Posterior vena cava (tissue), 2 donors: Measurements from ENCODE around the gene ELFN2. TPM values are rescaled to one million over a fixed set of nuclear protein-coding genes. Genes with fewer than 3 reads are reported as not detected.

Experiments used
- DNase-seq: peaks from one replicate; pipeline ENCODE4 v3.0.0-alpha.2; 2020; ENCODE audit warnings: low spot score
- intact Hi-C, 2 donors: fragments of 100-400 bp; cut with DNase I; formaldehyde crosslinking; loops; one replicate each; pipeline versions ENCODE4 v1.14.1 to v1.14.2; 2022 to 2023
- total RNA-seq, 2 donors: library from RNA; stranded (reverse); fragmentation: NEBNext Ultra II Directional; extraction: Animal tissue kit (Norgen Biotek cat#: 25700); gene quantifications; one replicate each; pipeline ENCODE4 v1.2.1, GENCODE V29; 2021
- donor health status: DM: yes; HTN: yes; CAD: no.
- donor health status: DM: yes; HTN: yes; CAD: no.

ELFN2 gene
- total RNA-seq, 2 donors from 2014 or later = 0.05 to 0.10 TPM

GRCh38 chr22:37457093-37457893 is 30.0 kb upstream of the ELFN2 start:
- intact Hi-C loops = no loop called here
- peak; percentile 88 for DNase-seq

DNA sequence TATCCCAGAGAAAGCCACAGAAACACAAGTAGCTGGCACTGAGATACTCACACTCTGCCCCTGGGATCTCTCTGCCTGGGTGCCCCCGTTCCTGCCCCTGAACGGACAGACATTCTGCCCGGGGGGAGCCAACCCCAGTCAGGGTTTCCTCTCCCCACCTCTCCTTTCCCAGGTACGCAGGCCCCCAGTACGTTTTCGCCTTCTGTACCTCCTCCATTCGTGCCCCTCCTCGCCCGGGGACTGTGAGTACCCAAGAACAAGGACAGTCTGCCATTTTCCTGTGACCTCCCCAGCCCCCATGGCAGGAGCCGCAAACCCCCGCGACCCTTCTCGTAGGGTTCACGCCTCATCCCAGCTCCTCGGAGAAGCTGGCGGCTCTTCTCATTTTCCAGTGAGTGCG is 29.1 kb upstream of the ELFN2 start:
- intact Hi-C loops = no loop called here
- DNase-seq = no peak

DNA sequence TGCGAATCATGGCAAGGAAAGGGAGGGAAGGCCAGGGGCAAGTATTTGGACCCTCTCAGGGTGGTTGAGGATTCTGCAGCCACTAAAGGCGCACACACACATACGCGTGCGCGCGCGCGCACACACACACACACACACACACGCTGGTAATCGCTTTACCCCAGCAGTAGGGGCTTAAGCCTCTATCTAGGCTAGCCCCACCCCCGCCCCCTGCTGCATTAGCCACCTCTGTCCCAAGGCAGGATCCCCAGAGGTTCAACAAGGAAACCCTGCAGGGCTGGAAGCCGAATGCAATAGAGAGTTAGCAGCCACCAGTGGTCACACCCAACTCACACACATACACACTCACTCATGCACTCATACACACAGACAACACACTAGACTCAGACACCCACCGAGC is 28.6 kb upstream of the ELFN2 start:
- DNase-seq = no peak
- intact Hi-C loops = no loop called here

GRCh38 chr22:37454857-37455686 is 27.8 kb upstream of the ELFN2 start:
- DNase-seq = no peak
- intact Hi-C loops = no loop called here

GRCh38 chr22:37453696-37454095 is 26.4 kb upstream of the ELFN2 start:
- DNase-seq = no peak

GRCh38 chr22:37451218-37451617 is 23.9 kb upstream of the ELFN2 start:
- intact Hi-C loops = no loop called here
- no peak for DNase-seq

More at GRCh38 chr22:37453696-37454095, 26.4 kb upstream of the ELFN2 start:
- intact Hi-C loops = no loop called here

DNA sequence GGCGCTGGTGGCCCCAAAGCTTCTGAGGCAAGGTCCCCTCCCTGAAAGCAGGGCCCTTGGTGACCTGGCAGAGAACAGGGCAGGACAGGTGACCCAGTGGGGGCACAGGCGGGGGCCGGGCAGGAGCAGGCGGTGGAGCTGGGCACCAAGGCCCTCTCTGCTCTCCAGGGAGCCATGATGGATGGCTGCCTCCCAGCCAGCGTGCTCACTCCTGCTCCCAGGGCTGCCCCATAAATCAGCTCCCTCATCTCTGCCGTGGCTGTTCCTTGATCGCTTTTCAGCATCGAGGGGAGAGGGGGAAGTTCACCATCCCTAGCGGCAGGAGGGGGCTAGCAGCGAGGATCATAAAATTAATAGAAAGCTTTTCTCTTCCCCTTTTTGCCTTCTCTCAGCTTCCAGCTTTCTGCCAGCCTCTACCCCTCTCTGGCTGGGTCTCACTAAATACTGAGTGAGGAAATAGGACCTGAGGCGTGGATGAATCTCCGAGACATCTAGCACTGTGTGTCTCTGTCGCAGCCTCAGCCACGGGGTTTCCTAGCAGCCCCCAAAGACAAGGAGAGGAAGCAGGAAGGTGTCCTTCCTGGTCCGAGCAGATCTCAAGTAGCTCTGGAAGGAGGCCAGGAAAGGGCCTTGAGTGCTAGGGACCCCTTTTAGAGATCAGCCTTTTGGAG is 22.2 kb upstream of the ELFN2 start:
- intact Hi-C loops = no loop called here
- DNase-seq = no peak

DNA sequence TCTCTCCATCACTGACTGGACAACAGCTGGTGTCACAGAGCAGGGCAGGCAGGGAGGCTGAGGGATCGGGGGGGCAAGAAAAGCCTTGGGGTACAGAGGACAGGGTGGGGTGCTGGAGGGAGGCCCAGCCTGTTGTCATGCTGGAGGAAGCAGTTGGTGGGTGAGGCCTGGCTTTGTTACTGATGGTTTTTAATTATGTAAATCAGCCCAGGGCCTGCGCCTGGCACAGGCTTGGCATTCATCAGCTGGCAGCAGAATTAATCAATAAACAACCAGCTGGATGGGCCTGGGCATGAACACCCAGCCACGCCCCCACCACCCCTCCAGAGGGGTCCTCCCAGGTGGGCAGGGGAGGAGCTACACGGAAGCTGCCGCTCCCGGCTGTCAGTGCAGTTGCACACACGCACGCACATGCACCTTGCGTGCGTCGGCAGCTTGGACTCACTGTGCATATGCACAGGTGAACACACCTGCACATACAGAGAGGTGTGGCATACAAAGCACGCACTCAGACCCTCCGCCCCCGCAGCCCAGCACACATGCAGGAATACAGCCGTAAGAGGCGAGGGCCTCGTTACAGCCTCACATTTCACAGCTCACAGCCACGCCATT is 21.3 kb upstream of the ELFN2 start:
- intact Hi-C loops = no loop called here
- DNase-seq = no peak

GRCh38 chr22:37445501-37445900 is 18.2 kb upstream of the ELFN2 start:
- intact Hi-C loops = no loop called here
- DNase-seq = no peak

- no peak for DNase-seq
- intact Hi-C loops = no loop called here
Measured at GRCh38 chr22:37443977-37444376, 16.7 kb upstream of the ELFN2 start.

DNA sequence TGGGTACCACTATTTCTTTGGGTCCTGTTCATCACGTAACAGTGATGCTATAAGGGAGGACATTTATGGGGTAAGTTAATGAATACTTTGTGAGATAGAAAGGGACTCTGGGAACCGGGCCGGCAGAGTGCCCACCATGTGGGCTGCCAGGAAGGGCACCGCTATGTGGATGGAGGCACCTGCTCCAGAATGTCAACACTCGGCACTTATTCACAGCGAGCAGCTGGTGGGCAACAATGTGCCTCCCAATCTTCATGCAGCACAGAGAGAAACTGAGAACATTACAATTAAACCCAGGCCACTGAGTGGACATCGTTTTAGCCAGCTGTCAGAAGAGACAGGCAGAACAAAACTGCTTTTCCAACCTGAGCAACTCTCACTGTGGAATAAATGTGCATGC is 15.8 kb upstream of the ELFN2 start:
- DNase-seq = no peak
- intact Hi-C loops = no loop called here

- intact Hi-C loops = no loop called here
Measured at GRCh38 chr22:37442537-37442936, 15.3 kb upstream of the ELFN2 start.

GRCh38 chr22:37442135-37442534 is 14.9 kb upstream of the ELFN2 start:
- intact Hi-C loops = no loop called here
- DNase-seq = no peak

More at GRCh38 chr22:37442537-37442936, 15.3 kb upstream of the ELFN2 start:
- DNase-seq = no peak

DNA sequence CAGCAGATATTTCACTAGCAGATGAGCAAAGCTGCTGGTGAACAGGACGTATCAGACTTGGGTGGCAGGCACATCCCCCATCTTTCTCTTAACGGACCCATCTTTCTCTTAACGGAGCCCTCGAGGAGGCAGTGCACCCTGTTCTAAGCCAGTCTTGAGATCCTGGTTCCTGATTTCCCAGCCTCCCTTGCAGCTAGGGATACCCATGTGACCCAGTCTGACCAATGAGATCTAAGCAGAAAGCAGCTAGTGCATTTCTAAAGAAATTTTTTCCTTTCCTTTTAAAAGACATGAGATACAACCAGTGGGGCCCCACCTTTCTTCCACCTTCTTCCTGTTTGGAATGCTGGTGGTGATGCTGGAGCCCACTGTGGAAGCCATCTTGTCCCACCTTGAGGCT is 13.6 kb upstream of the ELFN2 start:
- DNase-seq = no peak

DNA sequence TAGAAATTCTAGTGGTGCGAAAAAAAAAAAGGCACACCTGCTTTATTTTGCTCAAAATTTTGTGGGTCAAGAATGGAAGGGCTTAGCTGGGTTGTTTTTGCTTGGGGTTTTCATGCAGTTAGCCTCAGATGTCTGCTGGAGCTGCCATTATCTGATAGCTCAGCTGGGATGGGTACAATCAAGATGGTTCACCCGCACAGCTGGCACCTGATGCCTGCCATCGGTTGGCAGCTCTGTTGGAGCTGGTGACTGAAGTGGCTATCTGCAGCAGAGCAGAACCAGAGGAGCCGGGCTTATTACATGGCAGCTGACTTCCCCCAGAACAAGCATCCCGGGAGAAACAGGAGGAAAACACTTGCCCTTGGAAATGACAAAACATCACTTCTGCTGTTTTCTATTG is 12.1 kb upstream of the ELFN2 start:
- no peak for DNase-seq
- intact Hi-C loops = no loop called here

More for the DNA sequence above, 13.6 kb upstream of the ELFN2 start:
- intact Hi-C loops = no loop called here

- intact Hi-C loops = no loop called here
Measured at GRCh38 chr22:37435970-37436603, 8.8 kb upstream of the ELFN2 start.

GRCh38 chr22:37433786-37434185 is 6.5 kb upstream of the ELFN2 start:
- DNase-seq = no peak
- intact Hi-C loops = no loop called here

More at GRCh38 chr22:37435970-37436603, 8.8 kb upstream of the ELFN2 start:
- no peak for DNase-seq

DNA sequence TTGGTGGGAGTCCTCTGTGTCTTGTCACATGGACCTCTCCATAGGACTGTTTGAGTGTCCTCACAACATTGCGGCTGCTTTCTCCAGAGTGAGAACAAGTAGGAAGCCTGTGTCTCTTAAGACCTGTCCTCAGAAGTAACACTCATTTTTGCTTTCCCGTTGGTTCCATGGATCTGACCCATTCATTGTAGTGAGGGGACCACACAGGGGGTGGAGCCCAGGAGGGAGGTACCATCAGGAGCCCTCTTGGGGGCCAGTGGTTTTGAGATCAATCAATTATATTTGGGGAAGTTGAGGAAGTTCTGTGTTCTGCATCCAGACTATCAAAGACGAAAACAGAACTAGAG is 5.4 kb upstream of the ELFN2 start:
- DNase-seq = no peak
- intact Hi-C loops = no loop called here
